HepG2 (cell line): ENCODE results near the gene CC2D1A. TPM values are rescaled to one million over a fixed set of nuclear protein-coding genes. Genes with fewer than 3 reads are reported as not detected.

Experiments
- ATAC-seq: fragments of 200-7000 bp; cut with Tn5 transposase; 3 replicates; pipeline ENCODE4 v1.9.1; 2020; ENCODE audit warnings: mild to moderate bottlenecking, moderate library complexity
- BruUV-seq: library from RNA; stranded (reverse); fragments of 400-500 nt; replicated peaks from 2 replicates; lab custom pipeline; 2021; lab: Mats Ljungman, UMichigan
- CTCF ChIA-PET: fragments of 300-600 bp; formaldehyde crosslinking; extraction: SDS; loops from one replicate; lab custom pipeline; 2021; ENCODE audit warnings: low total read pairs, inconsistent platforms, low intra/inter-chr PET ratio; lab: Yijun Ruan, JAX
- POLR2A ChIA-PET: fragments of 350-600 bp; sonication (Branson Sonifier 250); formaldehyde crosslinking; loops from one replicate; lab custom pipeline; 2020; ENCODE audit warnings: antibody characterized with exemption, inconsistent platforms; lab: Yijun Ruan, JAX
- DNase-seq: peaks from one replicate; pipeline ENCODE4 v3.0.0-alpha.2; 2015; ENCODE audit warnings: low spot score
- FAIRE-seq: peaks from 3 replicates; lab custom pipeline; 2011; peaks lifted over from hg19 to GRCh38; lab: Jason Lieb, UNC
- H2AFZ ChIP-seq: one replicate; pipeline ENCODE4 v1.6.1; 2011; ENCODE audit warnings: low read length, inconsistent platforms
- H3K27ac ChIP-seq: fragments of 300-600 bp; 3 replicates; pipeline ENCODE4 v1.8.0; 2011; ENCODE audit warnings: mixed run types, mild to moderate bottlenecking, mixed read lengths, low read length, inconsistent platforms; ENCODE audit not compliant: insufficient read depth; ENCODE audit errors: extremely low read length
- H3K27me3 ChIP-seq, 2 experiments: fragments of 200-600 bp in 1 of 2; 2 replicates in 1 of 2; 3 replicates in 1 of 2; pipeline versions ENCODE4 v1.6.0 to v1.8.0; 2011; ENCODE audit warnings: low read length in 2 of 2, mild to moderate bottlenecking in 2 of 2, moderate library complexity in 2 of 2, inconsistent platforms in 1 of 2; ENCODE audit not compliant: insufficient read depth in 2 of 2, control insufficient read depth in 1 of 2
- H3K36me3 ChIP-seq, 2 experiments: fragments of 200-600 bp in 1 of 2; replicated peaks in 1 of 2; 2 replicates in 1 of 2; 3 replicates in 1 of 2; pipeline versions ENCODE4 v1.5.1 to v1.8.0; 2011; ENCODE audit warnings: low read length in 2 of 2, inconsistent platforms in 1 of 2; ENCODE audit not compliant: insufficient read depth in 2 of 2, control insufficient read depth in 1 of 2
- H3K4me1 ChIP-seq: 2 replicates; pipeline ENCODE4 v1.5.1; 2012; ENCODE audit warnings: low read length, inconsistent platforms; ENCODE audit not compliant: insufficient read depth
- H3K4me2 ChIP-seq: 2 replicates; pipeline ENCODE4 v1.6.0; 2011; ENCODE audit warnings: low read depth, low read length, inconsistent platforms
- H3K4me3 ChIP-seq, 3 experiments: fragments of 200-600 bp in 1 of 3; sonication (generic), shearing (Covaris generic) in 1 of 3; replicated peaks in 1 of 3; 2 replicates each; pipeline ENCODE4 v1.5.1; 2011 to 2016; ENCODE audit warnings: low read length in 3 of 3, inconsistent platforms in 2 of 3, low read depth in 2 of 3, mild to moderate bottlenecking in 2 of 3, control low read depth in 1 of 3, mixed read lengths in 1 of 3; ENCODE audit not compliant: insufficient read depth in 1 of 3
- H3K79me2 ChIP-seq: one replicate; pipeline ENCODE4 v1.6.1; 2011; ENCODE audit warnings: low read length, inconsistent platforms; ENCODE audit not compliant: insufficient read depth
- H3K9ac ChIP-seq: 2 replicates; pipeline ENCODE4 v1.6.0; 2011; ENCODE audit warnings: mild to moderate bottlenecking, low read depth, low read length, inconsistent platforms; ENCODE audit not compliant: insufficient read depth
- H3K9me3 ChIP-seq: 2 replicates; pipeline ENCODE4 v1.5.1; 2012; ENCODE audit warnings: mild to moderate bottlenecking, low read length
- H4K20me1 ChIP-seq: 2 replicates; pipeline ENCODE4 v1.6.0; 2011; ENCODE audit warnings: inconsistent platforms, mild to moderate bottlenecking, low read length, moderate library complexity; ENCODE audit not compliant: insufficient read depth
- AGO2 ChIP-seq: fragments of 200-400 bp; formaldehyde crosslinking; optimal IDR thresholded peaks from 2 replicates; pipeline ENCODE3; 2017; ENCODE audit warnings: mild to moderate bottlenecking, low read depth, low read length, moderate library complexity
- MTA1 ChIP-seq: sonication (generic); formaldehyde crosslinking; IDR thresholded peaks from 2 replicates; pipeline ENCODE4 v1.4.0; 2020; ENCODE audit warnings: missing genetic modification reagents, mild to moderate bottlenecking, borderline replicate concordance
- NR0B2 ChIP-seq: sonication (generic); formaldehyde crosslinking; IDR thresholded peaks from 2 replicates; pipeline ENCODE4 v1.4.0; 2020; ENCODE audit warnings: mild to moderate bottlenecking, missing genetic modification reagents
- RBFOX2 ChIP-seq: fragments of 200-400 bp; formaldehyde crosslinking; IDR thresholded peaks from 2 replicates; pipeline ENCODE4 v1.6.1; 2017; ENCODE audit warnings: low read depth, mild to moderate bottlenecking, low read length
- REXO4 ChIP-seq: sonication (generic); formaldehyde crosslinking; IDR thresholded peaks from 2 replicates; pipeline ENCODE4 v1.8.0; 2022; ENCODE audit warnings: missing genetic modification reagents, mild to moderate bottlenecking, borderline replicate concordance
- SMARCE1 ChIP-seq: fragments of 450-650 bp; IDR thresholded peaks from 2 replicates; pipeline ENCODE4 v1.6.1; 2017; ENCODE audit warnings: borderline replicate concordance
- ZNF34 ChIP-seq: sonication (generic); formaldehyde crosslinking; IDR thresholded peaks from 2 replicates; pipeline ENCODE4 v1.4.0; 2020; ENCODE audit warnings: mild to moderate bottlenecking, missing genetic modification reagents, borderline replicate concordance
- ZNF530 ChIP-seq: sonication (generic); formaldehyde crosslinking; IDR thresholded peaks from 2 replicates; pipeline ENCODE4 v1.5.0; 2020; ENCODE audit warnings: low read depth, mild to moderate bottlenecking, missing genetic modification reagents
- WGBS: methylation state at CpG from one replicate; pipeline ENCODE4 v1.1.6; 2017; ENCODE audit warnings: low lambda C conversion rate; 5-methylcytosine and 5-hydroxymethylcytosine counted together
- in situ Hi-C: cut with HindIII; loops from 2 replicates; pipeline ENCODE4 v1.10.0; 2017; ENCODE audit warnings: low pct_unique_long_range_greater_than_20kb; ENCODE audit not compliant: extremely low pct_ligation_motif_present
- intact Hi-C: fragments of 100-400 bp; cut with micrococcal nuclease; formaldehyde crosslinking; loops from one replicate; pipeline ENCODE4 v1.10.0; 2022; ENCODE audit not compliant: unreplicated experiment
- polyA plus RNA-seq, 8 experiments: library from polyadenylated mRNA; depleted of rRNA in 3 of 8; stranded (reverse) in 7 of 8; unstranded in 1 of 8; fragments of >200 nt; fragmentation: Illumina TruSeq in 4 of 8; extraction: Trizol in 4 of 8; gene quantifications; 2 replicates each; pipeline versions ENCODE4 v1.2.1 to v1.2.3, GENCODE V29; 2011 to 2016; ENCODE audit warnings: low read depth in 4 of 8, missing spikeins in 1 of 8, mixed read lengths in 1 of 8; ENCODE audit not compliant: insufficient read depth in 1 of 8
- total RNA-seq, 5 experiments: library from RNA; depleted of rRNA; stranded (reverse); fragments of >200 nt; fragmentation: Illumina TruSeq; extraction: Trizol; gene quantifications; 2 replicates each; pipeline ENCODE4 v1.2.3, GENCODE V29; 2016; ENCODE audit warnings: low read depth in 1 of 5
- TF ChIP-seq, protein P1 (sequence below): sonication (generic); formaldehyde crosslinking; IDR thresholded peaks from 2 replicates; pipeline ENCODE4 v1.4.0; 2020; ENCODE audit warnings: missing genetic modification reagents, borderline replicate concordance
- TF ChIP-seq, protein P2 (sequence below): fragments of 450-650 bp; IDR thresholded peaks from 2 replicates; pipeline ENCODE4 v1.6.1; 2016

CC2D1A gene
- total and polyA plus RNA-seq, 2 of the 13 experiments (the other 11 are each of a cell fraction or from before 2014, with no cell fraction given), result 9.7 to 11.5 TPM

GRCh38 chr19:13930402-13930801 is 24.4 kb downstream of the CC2D1A start (continued):
- TF ChIP-seq, protein P1, sequence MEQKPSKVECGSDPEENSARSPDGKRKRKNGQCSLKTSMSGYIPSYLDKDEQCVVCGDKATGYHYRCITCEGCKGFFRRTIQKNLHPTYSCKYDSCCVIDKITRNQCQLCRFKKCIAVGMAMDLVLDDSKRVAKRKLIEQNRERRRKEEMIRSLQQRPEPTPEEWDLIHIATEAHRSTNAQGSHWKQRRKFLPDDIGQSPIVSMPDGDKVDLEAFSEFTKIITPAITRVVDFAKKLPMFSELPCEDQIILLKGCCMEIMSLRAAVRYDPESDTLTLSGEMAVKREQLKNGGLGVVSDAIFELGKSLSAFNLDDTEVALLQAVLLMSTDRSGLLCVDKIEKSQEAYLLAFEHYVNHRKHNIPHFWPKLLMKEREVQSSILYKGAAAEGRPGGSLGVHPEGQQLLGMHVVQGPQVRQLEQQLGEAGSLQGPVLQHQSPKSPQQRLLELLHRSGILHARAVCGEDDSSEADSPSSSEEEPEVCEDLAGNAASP (CRISPR knock-in tag), result no peak
- TF ChIP-seq ZNF34 (CRISPR knock-in tag), result no peak

DNA sequence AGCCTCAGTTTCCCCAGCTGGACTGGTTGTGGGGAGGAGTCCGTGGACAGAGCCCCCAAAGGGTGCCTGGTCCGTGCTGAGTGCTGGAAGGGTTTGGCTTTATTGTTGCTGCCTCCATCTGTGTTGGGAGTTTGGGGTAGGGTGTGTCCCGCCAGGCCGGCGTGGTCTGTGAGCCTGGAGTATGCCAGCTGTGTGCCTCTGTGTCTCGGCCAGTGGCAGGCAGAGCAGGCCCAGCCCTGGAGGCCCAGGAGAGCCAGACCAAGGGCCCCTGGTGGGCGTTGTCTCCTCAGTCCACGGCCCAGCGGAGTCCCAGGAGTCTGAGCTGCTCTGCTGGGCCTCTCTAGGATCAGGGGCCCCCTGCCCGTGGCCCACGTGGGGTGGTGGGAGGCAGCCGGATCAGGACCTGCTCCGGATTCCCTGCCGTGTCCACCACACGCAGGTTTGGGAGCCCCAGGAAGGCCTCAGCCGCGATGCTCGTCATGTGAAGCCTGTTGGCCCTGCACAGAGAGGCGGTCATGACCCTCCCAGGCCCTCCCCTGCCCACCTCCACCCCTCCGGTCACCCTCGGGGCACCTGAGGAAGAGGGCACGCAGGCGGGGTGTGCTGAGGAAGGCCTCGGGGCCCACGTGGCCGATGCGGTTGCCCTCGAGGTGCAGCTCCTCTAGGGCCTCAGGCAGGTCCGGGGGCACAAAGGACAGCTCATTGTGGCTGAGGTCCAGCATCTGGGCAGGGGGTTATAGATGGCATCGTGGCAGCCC is 25.6 kb downstream of the CC2D1A start:
- intact Hi-C loops (no loop called here), in situ Hi-C loops (no loop called here)
- CTCF ChIA-PET, result no interaction called here
- Histone ChIP-seq H3K9ac (no peak overlapping the region), H3K27me3 (peaks cover 0 to 10% of the 10 kb centered on the region in 2 experiments; a peak in 1 of 5 replicates), H3K27ac (no peak overlapping the region), H3K4me1 (peaks cover 7% of the 10 kb centered on the region), H3K9me3 (no peaks in the 10 kb centered on the region), H3K79me2 (no peaks in the 10 kb centered on the region), H3K4me3 (no peak overlapping the region), H3K4me2 (no peak overlapping the region), H3K36me3 (peaks cover 6 to 13% of the 10 kb centered on the region in 2 experiments), H4K20me1 (no peaks in the 10 kb centered on the region), H2AFZ (no peak overlapping the region)
- 87% methylated on average over 8 of the region's 30 CpGs for WGBS
- ATAC-seq (no peak), DNase-seq (no peak), FAIRE-seq (no peak)
- TF ChIP-seq AGO2 (peak; percentile 61), NR0B2 (CRISPR knock-in tag) (no peak), SMARCE1 (no peak), REXO4 (CRISPR knock-in tag) (no peak), ZNF530 (no peak), MTA1 (CRISPR knock-in tag) (no peak), RBFOX2 (0 out of 2 replicates have a peak, but pooled peaks have one; percentile 29)
- TF ChIP-seq, protein P2, sequence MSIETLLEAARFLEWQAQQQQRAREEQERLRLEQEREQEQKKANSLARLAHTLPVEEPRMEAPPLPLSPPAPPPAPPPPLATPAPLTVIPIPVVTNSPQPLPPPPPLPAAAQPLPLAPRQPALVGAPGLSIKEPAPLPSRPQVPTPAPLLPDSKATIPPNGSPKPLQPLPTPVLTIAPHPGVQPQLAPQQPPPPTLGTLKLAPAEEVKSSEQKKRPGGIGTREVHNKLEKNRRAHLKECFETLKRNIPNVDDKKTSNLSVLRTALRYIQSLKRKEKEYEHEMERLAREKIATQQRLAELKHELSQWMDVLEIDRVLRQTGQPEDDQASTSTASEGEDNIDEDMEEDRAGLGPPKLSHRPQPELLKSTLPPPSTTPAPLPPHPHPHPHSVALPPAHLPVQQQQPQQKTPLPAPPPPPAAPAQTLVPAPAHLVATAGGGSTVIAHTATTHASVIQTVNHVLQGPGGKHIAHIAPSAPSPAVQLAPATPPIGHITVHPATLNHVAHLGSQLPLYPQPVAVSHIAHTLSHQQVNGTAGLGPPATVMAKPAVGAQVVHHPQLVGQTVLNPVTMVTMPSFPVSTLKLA, result 0 out of 2 replicates have a peak, but pooled peaks have one; percentile 4
- POLR2A ChIA-PET, result no interaction called here
- BruUV-seq, result no TSS peak
